Kasumi-1 (cell line): Measurements from ENCODE around the gene RARG.
A peak's percentile ranks its signal among the peaks of the same experiment; 100 is the strongest.
"Not testable (repeated sequence)": the region's sequence is repeated elsewhere in the genome, so short reads cannot be mapped to it uniquely, and the experiment has no call there.

Source experiments
- DNase-seq, 2 experiments: peaks; one replicate each; lab custom pipeline; 2025; lab: John Stamatoyannopoulos, UW

The RARG gene

GRCh38 chr12:53208435-53208834, 23.6 kb downstream of the RARG start:
- no peak for DNase-seq

DNA sequence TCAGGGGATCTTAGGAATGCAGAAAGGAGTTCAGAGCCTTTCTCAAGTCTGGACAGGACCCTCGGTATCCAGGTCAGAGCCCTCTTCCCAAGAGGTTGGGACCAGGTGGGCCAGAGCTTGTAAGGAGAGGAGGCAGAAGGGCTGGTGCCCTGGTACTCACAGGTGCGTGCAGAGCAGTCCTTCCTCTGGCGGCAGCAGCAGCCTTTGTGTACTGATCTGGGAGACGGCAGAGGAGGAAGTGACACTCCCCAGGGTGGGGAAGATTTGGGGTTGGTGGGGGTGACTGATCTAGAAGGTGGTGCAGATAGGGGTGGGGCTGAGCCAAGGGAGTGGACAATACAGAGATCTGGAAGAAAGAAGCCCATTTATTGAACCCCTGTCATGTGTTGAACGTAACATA, 25.0 kb downstream of the RARG start, which contains the start of gene ITGB7:
TSS of gene ITGB7 (minus strand) at position 210 of the 400 bp plus-strand sequence. CDS start 6,808 bp downstream, outside the sequence.
- peak in 1 of 2 experiments; percentile 21 for DNase-seq

DNA sequence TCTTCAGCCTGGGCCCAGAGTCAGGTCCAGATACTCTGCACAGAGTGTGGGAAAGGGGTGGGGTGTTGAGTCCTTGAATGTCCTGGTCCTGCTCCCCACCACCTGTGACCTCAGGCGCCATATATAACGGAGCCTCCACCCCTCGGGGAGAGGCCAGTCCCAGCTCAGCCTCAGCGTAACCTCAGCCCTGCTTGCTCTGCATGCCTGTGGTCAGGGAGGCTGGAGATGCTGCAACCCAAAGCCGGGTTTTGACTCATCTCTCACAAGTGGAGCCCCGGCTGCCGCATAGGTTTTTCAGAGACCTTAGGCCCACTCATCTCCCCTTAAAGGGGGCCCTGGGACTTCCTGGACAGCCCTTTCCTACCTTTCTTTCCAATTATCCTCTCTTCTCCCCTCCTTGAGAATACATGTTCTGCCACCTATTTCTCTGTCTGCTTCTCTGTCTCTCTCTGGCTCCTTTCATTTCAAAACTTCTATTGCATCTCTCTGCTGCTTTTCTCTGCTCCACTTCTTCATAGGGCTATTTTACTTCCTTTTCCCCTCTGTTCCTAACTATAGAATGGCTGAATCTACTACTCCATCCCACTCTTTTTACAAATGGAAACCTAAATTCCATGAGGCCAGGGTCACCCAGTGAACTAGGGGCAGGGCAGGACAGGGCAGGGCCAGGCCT, 26.1 kb downstream of the RARG start:
- DNase-seq, result no peak

GRCh38 chr12:53204351-53204750, 27.7 kb downstream of the RARG start:
- no peak for DNase-seq

- DNase-seq, result not testable (repeated sequence)
Observed at GRCh38 chr12:53202316-53202715, 29.7 kb downstream of the RARG start.

DNA sequence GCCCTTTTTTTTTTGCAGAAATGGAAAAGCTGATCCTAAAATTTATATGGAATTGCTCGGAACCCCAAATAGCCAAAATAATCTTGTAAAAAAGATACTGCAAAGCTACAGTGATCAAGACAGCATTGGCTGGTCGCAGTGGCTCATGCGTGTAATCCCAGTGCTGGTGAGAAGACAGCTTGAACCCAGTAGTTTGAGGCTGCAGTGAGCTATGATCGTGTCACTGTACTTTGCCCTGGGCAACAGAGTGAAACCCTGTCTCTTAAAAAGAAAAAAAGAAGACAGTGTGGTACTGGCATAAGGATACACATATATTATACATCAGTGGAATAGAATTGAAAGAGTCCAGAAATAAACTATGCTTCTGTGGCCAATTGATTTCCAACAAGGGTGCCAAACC, 30.4 kb downstream of the RARG start:
- DNase-seq, result no peak

GRCh38 chr12:53201177-53201541, 30.9 kb downstream of the RARG start:
- no peak for DNase-seq

DNA sequence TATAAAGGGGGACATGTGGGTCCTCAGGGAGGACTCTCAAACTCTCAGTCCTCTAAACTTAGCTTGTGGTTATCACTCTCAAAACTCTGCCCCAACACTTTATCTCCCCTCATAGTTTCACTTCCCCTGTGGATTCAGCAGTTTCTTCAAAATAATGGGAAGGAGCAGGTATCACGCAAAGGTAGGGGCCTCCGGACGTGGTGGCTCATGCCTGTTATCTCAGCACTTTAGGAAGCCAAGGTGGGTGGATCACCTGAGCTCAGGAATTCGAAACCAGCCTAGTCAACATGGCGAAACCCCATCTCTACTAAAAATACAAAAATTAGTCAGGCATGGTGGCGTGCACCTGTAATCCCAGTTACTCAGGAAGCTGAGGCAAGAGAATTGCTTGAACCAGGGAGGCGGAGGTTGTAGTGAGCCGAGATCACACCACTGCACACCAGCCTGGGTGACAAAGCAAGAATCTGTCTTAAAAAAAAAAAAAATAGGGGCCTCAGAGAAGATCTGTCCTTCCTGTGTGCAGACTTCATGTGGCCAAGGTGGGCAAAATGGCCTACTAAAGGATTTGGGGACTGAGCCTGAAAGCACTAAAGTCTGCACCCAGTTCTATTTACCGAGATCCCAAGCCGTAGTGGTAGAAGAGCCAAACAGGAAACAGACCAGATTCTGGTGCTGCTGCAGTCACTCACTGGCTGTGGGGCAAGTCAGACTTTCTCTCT, 31.4 kb downstream of the RARG start:
- DNase-seq, result peak; percentile 54 to 80

GRCh38 chr12:53200107-53200457, 31.9 kb downstream of the RARG start:
- no peak for DNase-seq

- DNase-seq, result no peak
Observed at GRCh38 chr12:53199700-53200099, 32.3 kb downstream of the RARG start.

DNA sequence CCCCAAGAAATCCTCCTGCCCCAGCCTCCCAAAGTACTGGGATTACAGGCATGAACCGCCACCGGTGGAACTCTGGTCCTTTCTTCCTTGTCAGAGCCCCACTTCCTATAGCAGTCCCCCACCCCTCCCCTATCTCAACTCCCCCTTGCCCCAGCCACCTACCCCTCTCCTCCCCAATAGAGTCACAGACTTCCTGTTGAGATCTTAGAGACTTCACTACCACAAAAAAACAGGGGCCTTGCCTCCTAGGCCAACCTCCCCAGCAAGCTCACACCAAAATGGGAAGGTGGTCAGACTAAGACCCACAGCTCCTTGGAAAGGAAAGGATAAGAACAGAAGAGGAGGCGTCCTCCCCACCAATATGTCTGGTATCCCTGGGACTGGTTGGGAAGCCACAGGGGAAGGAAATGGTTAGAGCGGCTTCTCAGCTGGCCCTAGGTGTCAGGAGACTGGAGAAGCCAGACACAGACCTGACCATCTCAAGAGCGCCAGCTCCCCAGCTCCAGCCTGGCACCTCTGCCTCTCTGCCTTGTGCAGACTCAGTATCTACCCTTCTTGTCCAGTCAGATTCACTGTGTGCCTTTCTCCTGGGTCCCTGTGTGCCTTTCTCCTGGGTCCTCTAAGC, 33.4 kb downstream of the RARG start:
- peak; percentile 61 to 66 for DNase-seq

- DNase-seq, result no peak
Observed at GRCh38 chr12:53197011-53197640, 34.9 kb downstream of the RARG start.

- DNase-seq, result no peak
Observed at GRCh38 chr12:53196486-53196885, 35.5 kb downstream of the RARG start.

GRCh38 chr12:53195516-53196420, 36.2 kb downstream of the RARG start:
- no peak for DNase-seq

GRCh38 chr12:53194973-53195372, 37.0 kb downstream of the RARG start:
- no peak for DNase-seq

- no peak for DNase-seq
Observed at GRCh38 chr12:53193985-53194716, 37.9 kb downstream of the RARG start.

DNA sequence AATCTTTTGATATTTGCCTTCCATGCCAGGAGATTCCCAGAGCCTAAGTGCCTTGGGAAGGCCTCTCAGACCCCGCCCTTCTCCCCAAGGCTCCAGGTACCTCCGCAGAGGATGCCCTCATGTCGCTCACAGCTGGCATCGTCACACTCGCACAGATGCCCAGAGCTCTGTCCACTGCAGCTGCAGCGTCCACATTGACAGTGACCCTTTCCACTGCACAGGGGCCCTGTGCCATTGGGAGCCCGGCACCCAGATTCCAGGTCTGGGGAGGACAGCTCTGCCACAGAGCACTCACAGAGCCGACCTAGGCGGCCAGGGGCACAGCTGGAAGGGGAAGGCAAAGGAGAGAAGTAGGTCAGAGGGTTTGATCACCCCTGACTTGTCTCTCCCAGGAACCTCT, 39.0 kb downstream of the RARG start:
- DNase-seq, result no peak

DNA sequence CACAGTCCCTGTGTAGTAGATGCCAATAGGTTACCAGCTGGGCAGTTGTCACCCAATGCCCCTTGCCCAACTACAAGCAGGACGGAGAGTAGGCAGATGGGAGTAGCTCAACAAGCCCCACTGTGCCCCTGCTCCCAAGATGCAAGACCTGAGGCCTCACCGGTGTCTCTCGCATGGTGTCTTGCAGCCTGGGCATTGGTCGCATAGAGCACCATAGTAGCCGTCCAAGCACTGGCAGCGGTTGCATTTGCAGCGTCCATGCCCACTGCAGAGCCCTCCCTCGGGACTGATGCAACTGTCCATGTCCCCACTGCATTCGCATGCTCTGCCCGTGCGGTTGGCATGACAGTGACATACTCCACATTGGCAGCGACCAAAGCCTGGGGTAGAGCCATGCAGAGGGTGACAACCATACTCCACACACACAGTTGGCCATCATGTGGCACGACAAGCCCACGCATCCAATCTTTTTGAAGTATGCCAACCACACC, 39.4 kb downstream of the RARG start:
- DNase-seq, result no peak

DNA sequence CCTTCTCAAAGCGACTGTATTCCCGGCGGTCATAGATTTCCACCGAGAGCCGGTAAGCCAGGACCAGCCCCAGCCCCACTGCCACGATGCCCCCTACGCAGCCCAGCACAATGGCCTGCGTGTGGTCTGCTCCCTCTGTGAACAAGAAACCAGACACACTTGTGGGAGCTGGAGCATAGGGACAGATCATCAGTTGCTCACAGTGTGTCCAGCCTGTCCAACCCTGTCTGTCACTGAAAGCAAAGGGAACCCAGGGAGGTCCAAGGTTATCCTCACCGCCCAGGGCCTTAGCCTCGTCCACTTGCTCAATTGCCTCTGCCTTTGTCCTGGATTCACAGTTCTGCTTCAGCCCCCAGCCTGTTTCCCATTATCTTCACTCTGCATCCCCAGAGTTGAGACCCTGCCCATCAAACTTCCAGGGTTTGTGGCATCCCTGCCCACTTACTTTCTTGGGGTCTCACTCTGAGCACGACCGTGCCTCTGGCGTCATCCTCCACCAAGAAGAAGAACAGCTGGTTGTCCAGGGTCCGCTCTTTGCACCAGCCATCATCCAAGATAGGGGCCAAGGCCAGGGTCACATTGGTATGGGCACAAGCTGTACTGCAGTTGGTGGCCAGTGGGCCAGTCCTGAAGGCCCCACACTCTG, 40.0 kb downstream of the RARG start:
- no peak for DNase-seq
